Common myeloid progenitor, CD34-positive (primary cell): ENCODE data around the gene IFIT3.
A peak's percentile ranks its signal among the peaks of the same experiment; 100 is the strongest.

Source experiments
- CTCF ChIA-PET: fragments of 350-600 bp; sonication (Branson Sonifier 250); formaldehyde crosslinking; loops from one replicate; lab custom pipeline; 2021; ENCODE audit warnings: antibody characterized with exemption; lab: Charles Lee
- POLR2A ChIA-PET: fragments of 350-600 bp; sonication (Branson Sonifier 250); formaldehyde crosslinking; loops from one replicate; lab custom pipeline; 2021; ENCODE audit warnings: antibody characterized with exemption; lab: Charles Lee
- DNase-seq, 3 donors: peaks; one replicate each; pipeline versions ENCODE4 v3.0.0 to v3.0.0-alpha.2; 2013
- H3K27ac ChIP-seq, 2 experiments: 1 replicate in 1 of 2; 2 replicates in 1 of 2; pipeline ENCODE4 v1.7.0; 2013; ENCODE audit warnings: inconsistent platforms in 2 of 2, low read length in 2 of 2, mild to moderate bottlenecking in 2 of 2, low read depth in 1 of 2, moderate library complexity in 1 of 2; ENCODE audit not compliant: severe bottlenecking in 2 of 2, insufficient read depth in 1 of 2, poor library complexity in 1 of 2
- H3K27me3 ChIP-seq, 5 experiments: replicated peaks in 2 of 5; 1 replicate in 3 of 5; 2 replicates in 2 of 5; pipeline versions ENCODE4 v1.6.1 to v1.7.0; 2013; ENCODE audit warnings: low read length in 4 of 5, mild to moderate bottlenecking in 2 of 5, moderate library complexity in 2 of 5, inconsistent platforms in 1 of 5; ENCODE audit not compliant: insufficient read depth in 5 of 5, control insufficient read depth in 4 of 5
- H3K36me3 ChIP-seq, 4 experiments: 1 replicate in 2 of 4; 2 replicates in 2 of 4; pipeline versions ENCODE4 v1.6.1 to v1.7.0; 2013; ENCODE audit warnings: low read length in 3 of 4, control low read depth in 1 of 4, mild to moderate bottlenecking in 1 of 4; ENCODE audit not compliant: control insufficient read depth in 4 of 4, insufficient read depth in 4 of 4
- H3K4me1 ChIP-seq, 4 experiments: 1 replicate in 3 of 4; 2 replicates in 1 of 4; pipeline versions ENCODE4 v1.6.1 to v1.7.1; 2013; ENCODE audit warnings: low read length in 3 of 4, mild to moderate bottlenecking in 3 of 4, control low read depth in 1 of 4, inconsistent platforms in 1 of 4, moderate library complexity in 1 of 4; ENCODE audit not compliant: control insufficient read depth in 4 of 4, insufficient read depth in 4 of 4; ENCODE audit errors: control extremely low read depth in 1 of 4
- H3K4me3 ChIP-seq, 7 experiments: 1 replicate in 4 of 7; 2 replicates in 3 of 7; pipeline versions ENCODE4 v1.5.1 to v1.7.0; 2013; ENCODE audit warnings: mild to moderate bottlenecking in 7 of 7, low read length in 6 of 7, moderate library complexity in 6 of 7, inconsistent platforms in 2 of 7, low read depth in 2 of 7, control low read depth in 1 of 7; ENCODE audit not compliant: insufficient read depth in 4 of 7, control insufficient read depth in 1 of 7; ENCODE audit errors: extremely low read depth in 1 of 7
- H3K9me3 ChIP-seq, 5 experiments: 1 replicate in 4 of 5; 2 replicates in 1 of 5; pipeline versions ENCODE4 v1.6.1 to v1.7.1; 2013; ENCODE audit warnings: low read length in 4 of 5, mild to moderate bottlenecking in 2 of 5, inconsistent platforms in 1 of 5, low read depth in 1 of 5, moderate library complexity in 1 of 5; ENCODE audit not compliant: control insufficient read depth in 4 of 5, insufficient read depth in 2 of 5; ENCODE audit errors: control extremely low read depth in 1 of 5
- WGBS: methylation state at CpG from one replicate; pipeline ENCODE4 v1.1.5; 2013; ENCODE audit not compliant: insufficient coverage; 5-methylcytosine and 5-hydroxymethylcytosine counted together

Gene IFIT3

GRCh38 chr10:89369156-89370105 is 41.6 kb downstream of the IFIT3 start:
- no peaks in the 10 kb centered on the region for H3K36me3 ChIP-seq
- no peaks in the 10 kb centered on the region for H3K27me3 ChIP-seq
- H3K9me3 ChIP-seq, result no peaks in the 10 kb centered on the region
- ChIA-PET POLR2A (interaction anchor here (0.9 to 1.0 kb wide), 2 partner anchors 23 to 118 kb away, joined by 3 to 4 read pairs; partner anchors contain the start of gene LIPA), CTCF (interaction anchor here (0.7 to 3.8 kb wide), 35 partner anchors 8 to 152 kb away, joined by 3 to 35 read pairs (median 6); partner anchors contain the start of genes IFIT1, IFIT1B, IFIT2 and IFIT3)
- 50% methylated on average over 2 of the region's 5 CpGs for WGBS
- H3K4me3 ChIP-seq, result peak overlapping the region in 1 of 7 experiments; percentile 11
- H3K27ac ChIP-seq, result no peak overlapping the region
- peak in 2 of 3 donors; percentile 54 to 55 for DNase-seq
- peaks cover 10 to 41% (median 19%) of the 10 kb centered on the region in 4 experiments for H3K4me1 ChIP-seq

DNA sequence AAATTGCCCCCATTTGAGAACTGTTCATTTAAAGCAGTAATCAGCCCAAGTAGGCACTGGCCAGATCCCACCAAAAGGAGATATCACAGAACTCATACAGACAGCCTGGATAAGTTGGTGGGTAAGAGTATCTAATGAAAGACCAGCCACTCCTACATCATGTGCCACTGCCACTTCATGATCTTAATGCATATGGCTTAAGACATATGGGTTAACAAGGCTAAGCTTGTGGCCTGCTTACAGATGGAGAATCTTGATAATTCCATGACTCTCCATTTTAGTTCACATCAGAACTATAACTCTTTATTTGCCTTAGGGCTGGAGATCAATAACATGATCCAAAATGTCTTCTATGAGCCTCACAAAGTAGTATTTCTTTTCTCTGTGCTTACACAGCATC is 43.3 kb downstream of the IFIT3 start:
- Histone ChIP-seq H3K27me3 (no peaks in the 10 kb centered on the region), H3K9me3 (no peaks in the 10 kb centered on the region), H3K36me3 (no peaks in the 10 kb centered on the region), H3K4me1 (peaks cover 10 to 49% (median 23%) of the 10 kb centered on the region in 4 experiments), H3K4me3 (no peak overlapping the region), H3K27ac (no peak overlapping the region)
- POLR2A ChIA-PET, result no interaction called here
- no peak for DNase-seq
- CTCF ChIA-PET, result interaction anchor here (1.0 to 3.8 kb wide), 8 partner anchors 8 to 157 kb away, joined by 3 to 24 read pairs (median 6); no protein-coding TSS in a partner anchor

GRCh38 chr10:89371987-89372386 is 44.2 kb downstream of the IFIT3 start:
- H3K4me3 ChIP-seq, result no peak overlapping the region
- H3K27me3 ChIP-seq, result no peaks in the 10 kb centered on the region
- H3K27ac ChIP-seq, result no peak overlapping the region
- 0% methylated on average over 3 of the region's 3 CpGs for WGBS
- POLR2A ChIA-PET, result no interaction called here
- H3K36me3 ChIP-seq, result no peaks in the 10 kb centered on the region
- DNase-seq, result peak in 1 of 3 donors; percentile 58
- no peaks in the 10 kb centered on the region for H3K9me3 ChIP-seq
- H3K4me1 ChIP-seq, result peaks cover 10 to 49% (median 23%) of the 10 kb centered on the region in 4 experiments
- CTCF ChIA-PET, result interaction anchor here (0.8 to 3.8 kb wide), 9 partner anchors 9 to 158 kb away, joined by 3 to 24 read pairs (median 4); no protein-coding TSS in a partner anchor

DNA sequence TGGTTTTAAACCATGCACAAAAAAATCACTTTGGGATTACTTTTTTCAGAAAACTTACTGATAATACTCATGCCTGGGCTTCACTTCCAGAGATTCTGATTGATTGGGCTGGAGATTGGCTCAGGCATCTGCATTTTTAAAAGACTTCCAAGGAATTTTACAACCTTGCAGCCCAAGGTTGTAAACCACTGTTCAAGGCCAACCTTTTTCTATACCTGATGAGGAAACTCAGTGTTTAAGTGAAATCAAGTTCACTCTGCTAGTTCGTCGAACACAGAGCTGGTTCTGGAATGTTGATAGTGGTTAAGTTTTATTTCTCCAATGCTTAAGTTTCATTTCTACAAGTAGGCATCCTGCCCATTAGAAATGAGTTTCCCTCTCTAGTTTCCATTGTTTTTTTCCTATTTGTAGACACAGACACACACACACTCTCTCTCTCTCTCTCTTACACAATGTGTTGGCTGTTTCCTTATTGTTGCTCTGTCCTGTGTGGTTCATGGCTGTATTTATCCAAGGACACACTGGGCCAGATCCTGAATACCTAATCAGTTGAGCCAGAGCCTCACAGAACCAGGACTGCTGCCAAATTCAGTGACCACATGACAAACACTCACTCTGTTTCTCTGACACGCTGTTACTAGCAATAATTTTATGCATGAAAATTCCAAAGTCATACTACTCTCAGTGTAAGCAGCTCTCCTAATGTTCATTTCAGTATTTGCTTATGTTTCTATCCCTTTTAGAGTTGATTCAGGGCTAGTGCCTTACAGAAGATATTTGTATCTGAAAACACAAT is 46.3 kb downstream of the IFIT3 start:
- DNase-seq, result peak in 2 of 3 donors; percentile 70 to 79
- 0% methylated on average over 3 of the region's 3 CpGs for WGBS
- CTCF ChIA-PET, result interaction anchor here (0.6 to 1.3 kb wide), 4 partner anchors 9 to 252 kb away, joined by 3 to 5 read pairs (median 3); partner anchors contain the start of gene IFIT1
- Histone ChIP-seq H3K4me1 (peaks cover 5 to 41% (median 17%) of the 10 kb centered on the region in 4 experiments), H3K9me3 (no peaks in the 10 kb centered on the region), H3K27ac (peak overlapping the region in 1 of 2 experiments; percentile 4), H3K27me3 (no peaks in the 10 kb centered on the region), H3K36me3 (no peaks in the 10 kb centered on the region), H3K4me3 (peak overlapping the region in 1 of 7 experiments; percentile 5)
- POLR2A ChIA-PET, result no interaction called here

- Histone ChIP-seq H3K9me3 (no peaks in the 10 kb centered on the region), H3K27me3 (no peaks in the 10 kb centered on the region), H3K36me3 (no peaks in the 10 kb centered on the region), H3K27ac (peak overlapping the region in 1 of 2 experiments; percentile 4), H3K4me1 (peaks cover 5 to 35% (median 13%) of the 10 kb centered on the region in 4 experiments), H3K4me3 (no peak overlapping the region)
- CTCF ChIA-PET, result interaction anchor here (0.6 to 1.3 kb wide), 3 partner anchors 8 to 251 kb away, joined by 3 to 5 read pairs (median 3); no protein-coding TSS in a partner anchor
- no peak for DNase-seq
- POLR2A ChIA-PET, result no interaction called here
Measured at GRCh38 chr10:89374713-89375141, 46.9 kb downstream of the IFIT3 start.

- Histone ChIP-seq H3K27ac (no peak within 1 kb of the TSS), H3K4me3 (no peak within 1 kb of the TSS), H3K27me3 (no peaks in the 10 kb centered on the region), H3K36me3 (no peaks in the 10 kb centered on the region), H3K4me1 (peaks cover 0 to 21% (median 11%) of the 10 kb centered on the region in 4 experiments), H3K9me3 (no peaks in the 10 kb centered on the region)
- ChIA-PET CTCF (interaction anchor here (1.2 kb wide), 3 partner anchors 9 to 116 kb away, joined by 3 to 8 read pairs (median 3); no protein-coding TSS in a partner anchor), POLR2A (no interaction called here)
- WGBS, result 93% methylated on average over 5 of the region's 5 CpGs
- DNase-seq, result peak in 1 of 3 donors; percentile 24
Measured at GRCh38 chr10:89377705-89378637, 50.2 kb downstream of the IFIT3 start, which contains the start of gene IFIT1B. TSS of gene IFIT1B (plus strand) at chr10:89378056. CDS start at chr10:89378136, 80 bp downstream.
